Smooth muscle cell of the brain vasculature (primary cell): ENCODE measurements around the gene SLC13A3.
A peak's percentile ranks its signal among the peaks of the same experiment; 100 is the strongest.

Source experiments
- DNase-seq: peaks from one replicate; pipeline ENCODE4 v3.0.0-alpha.2; 2012; ENCODE audit warnings: low read depth, low spot score

SLC13A3 gene

DNA sequence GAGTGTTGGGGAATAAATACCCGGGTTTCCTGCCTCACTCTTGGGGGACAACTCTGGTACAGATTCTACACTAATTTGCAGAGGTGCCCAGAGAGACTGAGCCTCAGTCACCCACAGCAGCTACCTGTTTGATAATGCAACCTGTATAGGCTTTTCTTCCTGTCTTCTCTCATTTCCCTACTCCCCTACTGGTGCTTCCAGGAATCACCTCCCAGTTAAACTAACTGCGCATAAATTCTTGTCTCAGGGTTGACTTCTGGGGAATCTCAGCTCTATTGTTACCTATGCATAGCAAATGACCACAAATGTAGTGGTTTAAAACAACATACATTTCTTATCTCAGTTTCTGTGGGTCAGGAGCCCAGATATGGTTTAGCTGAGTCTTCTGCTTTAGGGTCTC is 112.1 kb downstream of the SLC13A3 start:
- DNase-seq: no peak

DNA sequence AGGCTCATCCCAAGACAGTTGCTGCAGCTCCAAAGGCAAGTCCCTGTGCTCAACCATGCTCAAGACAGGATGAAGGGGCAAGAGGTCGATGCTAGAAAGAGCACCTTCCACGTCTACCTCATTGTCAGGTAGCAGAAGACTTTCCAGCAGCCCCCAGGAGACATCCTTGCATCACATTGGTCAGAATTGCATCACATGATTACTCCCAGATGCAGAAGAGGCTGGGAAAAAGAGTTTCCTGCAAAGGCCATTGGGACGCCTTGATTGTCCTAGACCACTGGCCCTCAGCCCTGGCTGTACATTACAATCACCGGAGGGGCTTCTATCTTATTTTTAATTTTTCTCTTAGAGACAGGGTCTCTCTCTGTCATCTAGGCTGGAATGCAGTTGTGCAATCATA is 120.6 kb downstream of the SLC13A3 start:
- no peak for DNase-seq

DNA sequence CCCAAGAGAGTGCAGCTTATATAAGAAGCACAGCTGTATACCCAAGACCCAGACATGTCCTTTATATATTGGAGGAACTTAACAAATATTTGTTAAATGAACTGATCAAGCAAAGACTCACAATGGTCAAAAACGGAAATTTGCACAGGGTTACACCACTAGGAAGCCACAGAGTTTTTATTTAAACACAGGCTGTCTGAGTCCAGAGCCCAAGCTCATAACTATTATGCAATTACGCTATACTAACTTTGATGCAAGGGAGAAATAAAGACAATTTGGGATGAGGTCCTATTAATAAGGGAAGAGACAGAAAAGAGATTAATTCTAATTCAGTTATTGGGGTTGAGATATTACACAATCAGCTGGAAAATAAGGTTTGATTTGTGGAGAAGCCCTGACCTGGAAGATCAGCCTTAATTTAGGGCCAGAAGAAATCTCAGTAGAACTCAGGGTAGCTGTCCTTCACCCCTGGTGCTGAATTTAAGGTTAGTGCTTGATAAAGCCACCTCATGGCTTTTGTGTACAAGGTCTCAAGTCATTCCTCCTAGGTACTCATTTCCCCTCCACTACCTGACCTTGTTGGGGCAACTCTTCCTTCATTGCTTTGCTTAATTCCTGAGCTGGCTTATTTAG is 127.4 kb downstream of the SLC13A3 start:
- no peak for DNase-seq

DNA sequence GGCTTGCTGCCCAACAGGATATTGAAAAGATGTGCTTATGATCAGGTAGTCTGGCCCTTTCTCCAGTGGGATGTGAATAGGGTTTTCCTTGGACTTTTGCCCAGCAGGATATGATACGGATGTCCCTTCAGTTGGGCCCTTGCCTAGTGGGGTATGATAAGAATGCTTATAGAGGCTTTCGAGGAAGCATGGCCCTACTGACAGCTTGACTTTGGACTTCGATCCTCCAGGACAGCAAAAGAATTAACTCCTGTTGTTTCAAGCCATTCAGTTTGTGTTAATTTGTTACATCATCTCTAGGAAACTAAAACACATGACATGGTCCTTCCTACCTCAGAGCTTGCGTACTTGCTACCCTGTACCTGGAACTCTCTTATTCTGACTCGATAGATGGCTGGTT is 128.2 kb downstream of the SLC13A3 start:
- no peak for DNase-seq

DNA sequence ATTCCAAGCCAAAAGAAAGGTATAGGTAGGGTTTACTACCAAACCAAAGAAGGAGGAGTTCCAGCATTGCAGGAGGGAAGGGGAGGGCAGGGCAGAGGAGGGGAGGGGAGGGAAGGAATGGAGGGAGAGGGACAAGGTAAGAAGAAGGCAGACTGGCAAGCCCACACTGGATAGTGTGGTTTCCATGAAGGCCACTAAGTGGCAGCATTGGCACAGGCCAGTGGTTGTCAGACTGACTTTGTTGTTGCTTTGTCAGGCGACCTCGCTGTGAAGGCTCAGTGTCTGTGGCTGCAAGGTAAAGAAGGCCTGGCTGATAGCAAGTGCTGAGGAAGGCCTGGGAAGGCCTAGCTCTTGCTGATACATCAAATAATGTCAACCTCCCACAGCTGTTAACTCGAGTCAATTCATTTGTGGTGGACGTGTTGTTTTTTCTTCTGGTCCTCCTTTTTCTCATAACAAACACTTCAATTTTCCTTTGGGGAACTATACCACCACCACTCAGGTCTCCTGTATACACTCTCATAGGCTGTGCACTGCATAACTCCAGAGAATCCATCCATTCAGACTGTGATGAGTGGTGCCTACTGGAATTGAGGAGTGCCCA is 130.2 kb downstream of the SLC13A3 start:
- DNase-seq: peak; percentile 29

DNA sequence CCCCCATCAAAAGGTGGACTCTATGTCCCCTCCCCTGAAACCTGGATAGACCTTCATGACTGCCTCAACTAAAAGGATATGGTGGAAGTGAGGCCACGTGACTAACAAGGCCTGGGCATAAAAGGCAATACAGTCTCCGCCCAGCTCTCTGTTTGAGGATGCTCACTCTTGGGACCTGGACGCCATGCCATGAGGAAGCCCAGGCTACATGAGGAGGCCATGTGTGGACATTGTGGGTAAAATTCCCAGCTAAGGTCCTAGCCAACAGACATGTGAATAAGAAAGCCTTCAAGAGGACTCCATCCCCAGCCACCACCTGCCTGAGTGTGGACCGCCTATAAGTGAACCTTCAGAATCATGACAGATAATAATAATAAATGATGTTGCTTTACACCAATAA is 130.7 kb downstream of the SLC13A3 start:
- DNase-seq: no peak

DNA sequence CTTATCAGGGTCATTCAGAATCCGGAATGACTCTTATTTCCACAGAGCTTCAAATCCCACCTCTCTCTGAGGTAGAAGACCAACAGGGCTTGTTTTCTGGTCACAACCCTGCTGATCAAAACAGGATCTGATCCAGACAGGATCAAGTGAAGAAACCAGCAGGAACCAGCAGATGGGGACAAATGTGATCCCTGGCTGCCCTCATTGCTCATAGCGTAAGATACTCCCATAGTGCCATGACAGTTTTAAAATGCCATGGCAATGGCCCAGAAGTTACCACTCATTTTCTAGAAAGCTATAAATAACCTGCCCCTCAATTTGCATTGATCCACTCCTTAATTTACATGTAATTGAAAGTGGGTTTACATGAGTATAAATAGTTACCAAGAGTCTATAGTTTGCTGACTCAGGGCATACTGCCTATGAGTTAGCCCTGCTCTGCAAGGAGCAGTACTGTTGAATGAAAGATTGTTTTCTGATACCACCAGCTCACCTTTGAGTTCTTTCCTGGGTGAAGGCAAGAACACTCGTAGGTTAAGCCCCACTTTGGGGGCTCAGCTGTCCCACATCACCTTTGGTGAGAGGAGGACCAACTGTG is 131.7 kb downstream of the SLC13A3 start:
- DNase-seq: no peak

DNA sequence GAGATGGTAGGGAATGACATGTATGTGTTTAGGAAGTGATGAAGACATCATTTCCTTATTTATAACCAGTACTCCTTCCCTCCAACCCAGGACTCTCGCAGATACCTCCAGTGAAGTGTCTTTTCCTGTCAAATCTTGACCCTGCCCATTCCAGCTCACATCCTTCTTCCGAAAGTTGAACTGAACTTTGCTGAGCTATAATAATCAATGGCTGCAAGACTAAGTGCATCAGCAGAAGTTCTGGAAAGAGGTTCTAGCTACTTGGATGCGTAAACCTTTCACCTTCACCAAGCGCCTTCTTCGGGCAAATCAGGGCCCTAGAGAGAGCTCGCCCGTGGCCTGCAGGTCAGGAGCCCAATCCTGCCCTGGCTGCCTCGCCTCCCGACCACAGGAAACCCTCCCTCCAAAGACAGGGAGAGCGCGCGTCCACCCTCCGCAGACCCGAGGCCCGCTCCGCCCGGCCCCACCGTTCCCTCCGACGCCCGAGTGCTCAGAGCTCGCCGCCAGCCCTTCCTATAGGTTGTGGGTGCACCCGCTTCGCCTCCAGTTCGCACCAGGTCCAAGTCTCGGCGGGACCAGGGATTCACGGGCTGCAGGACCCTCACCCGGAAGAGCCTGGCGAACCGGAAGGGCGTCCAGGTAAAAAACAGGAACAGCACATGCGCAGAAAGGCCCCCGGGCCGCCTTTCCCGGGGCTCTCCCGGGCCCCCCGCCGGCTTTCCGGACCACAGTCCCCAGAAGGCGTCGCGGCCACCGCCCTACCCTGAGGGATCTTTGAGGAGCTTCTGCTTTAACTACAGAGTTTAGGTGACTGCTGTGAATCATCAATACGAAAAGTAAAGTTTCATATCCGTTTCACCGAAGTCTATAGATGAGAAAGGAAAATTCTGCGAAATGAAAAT is 138.1 kb downstream of the SLC13A3 start, which contains the start of gene ZNF334:
ZNF334 (minus strand) TSS at position 617 of the 902 bp plus-strand sequence. CDS start 1,457 bp downstream, outside the sequence.
- DNase-seq: no peak

DNA sequence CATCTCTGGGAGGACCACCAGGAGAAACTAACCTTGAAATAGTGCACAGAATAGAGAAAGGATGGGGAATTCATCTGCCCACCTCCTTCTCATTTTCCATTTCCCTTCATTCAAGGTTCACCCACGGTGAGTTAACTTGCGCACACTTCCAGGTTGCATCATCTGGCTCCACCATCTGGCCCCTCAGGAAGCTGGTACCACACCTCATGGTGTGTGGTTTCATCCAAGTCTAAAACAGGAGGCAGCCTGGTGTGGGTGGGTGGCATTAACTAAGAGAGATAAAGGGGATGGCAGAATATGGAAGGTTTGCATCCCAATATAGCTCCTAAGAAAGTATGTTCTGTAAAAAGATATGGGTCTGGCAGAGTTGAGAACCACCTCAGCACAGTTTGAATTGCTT is 141.7 kb downstream of the SLC13A3 start:
- DNase-seq: no peak
